Retinal pigment epithelial cell (primary cell): ENCODE measurements around the gene TBC1D14.

Experiments
- DNase-seq: peaks from one replicate; pipeline ENCODE4 v3.0.0-alpha.2; 2010; ENCODE audit warnings: low read depth
- H3K4me3 ChIP-seq: 2 replicates; pipeline ENCODE4 v1.5.1; 2011; ENCODE audit warnings: mild to moderate bottlenecking, low read length, control low read depth, moderate library complexity
- CTCF ChIP-seq: conservative IDR thresholded peaks from 2 replicates; pipeline ENCODE4 v1.5.1; 2011; ENCODE audit warnings: low read depth, low read length, control low read depth, inconsistent platforms

The TBC1D14 gene

GRCh38 chr4:7066006-7066405, 156.4 kb downstream of the TBC1D14 start:
- no peak for DNase-seq
- no peak for TF ChIP-seq CTCF
- no peak overlapping the region for H3K4me3 ChIP-seq

- peak overlapping the region; percentile 81 for H3K4me3 ChIP-seq
- no peak for DNase-seq
- no peak for TF ChIP-seq CTCF
Measured at GRCh38 chr4:7066493-7066892, 156.9 kb downstream of the TBC1D14 start.

- no peak for TF ChIP-seq CTCF
- peak overlapping the region; percentile 81 for H3K4me3 ChIP-seq
- DNase-seq, result no peak
Measured at GRCh38 chr4:7067126-7067451, 157.5 kb downstream of the TBC1D14 start.

GRCh38 chr4:7067452-7068278, 158.0 kb downstream of the TBC1D14 start, which contains the start of gene GRPEL1:
GRPEL1 (minus strand) TSS chr4:7068064; CDS start chr4:7068032, 32 bp downstream.
- no peak for TF ChIP-seq CTCF
- peak; percentile 97 for DNase-seq
- peak within 1 kb of the TSS; percentile 81 for H3K4me3 ChIP-seq

GRCh38 chr4:7068279-7068842, 158.7 kb downstream of the TBC1D14 start:
- H3K4me3 ChIP-seq, result peak overlapping the region; percentile 79
- no peak for TF ChIP-seq CTCF
- DNase-seq, result no peak

- no peak for TF ChIP-seq CTCF
- no peak for DNase-seq
- peak overlapping the region; percentile 79 for H3K4me3 ChIP-seq
Measured at GRCh38 chr4:7068883-7069282, 159.3 kb downstream of the TBC1D14 start.
